Right atrium auricular region (tissue), 2 donors: ENCODE measurements around the gene FCHSD2. TPM values are rescaled to one million over a fixed set of nuclear protein-coding genes. Genes with fewer than 3 reads are reported as not detected.
"Not testable (repeated sequence)": the region's sequence is repeated elsewhere in the genome, so short reads cannot be mapped to it uniquely, and the experiment has no call there.

ENCODE experiments used
- DNase-seq: peaks from one replicate; pipeline ENCODE4 v3.0.0-alpha.2; 2019; ENCODE audit warnings: low spot score
- H3K27ac ChIP-seq, 2 donors: fragments of 200-600 bp; sonication (generic); 1 replicate in 1 of 2; 2 replicates in 1 of 2; pipeline ENCODE4 v1.5.1; 2016 to 2019
- H3K27me3 ChIP-seq, 2 donors: fragments of 200-600 bp; sonication (generic); one replicate each; pipeline versions ENCODE4 v1.5.1 to v1.6.0; 2017 to 2019
- H3K36me3 ChIP-seq: fragments of 200-600 bp; sonication (generic); one replicate; pipeline ENCODE4 v1.5.1; 2016
- H3K4me1 ChIP-seq, 2 donors: fragments of 200-600 bp; sonication (generic); one replicate each; pipeline versions ENCODE4 v1.5.1 to v1.6.0; 2017 to 2019
- H3K4me3 ChIP-seq, 2 donors: fragments of 200-600 bp; sonication (generic); 1 replicate in 1 of 2; 2 replicates in 1 of 2; pipeline ENCODE4 v1.5.1; 2017 to 2019; ENCODE audit warnings: mild to moderate bottlenecking in 1 of 2, moderate library complexity in 1 of 2
- H3K9me3 ChIP-seq, 2 donors: fragments of 200-600 bp; sonication (generic); one replicate each; pipeline ENCODE4 v1.5.1; 2019
- total RNA-seq, 2 donors: library from RNA; depleted of rRNA; stranded (reverse); fragments of >200 nt; gene quantifications; one replicate each; pipeline ENCODE4 v1.1.0, GENCODE V29; 2016
- TF ChIP-seq, protein P1 (sequence below), 2 donors: fragments of 200-600 bp; sonication (generic); IDR thresholded peaks; one replicate each; pipeline ENCODE4 v1.5.1; 2019; ENCODE audit warnings: antibody characterized with exemption in 2 of 2

FCHSD2 gene
- total RNA-seq, 2 donors from 2014 or later = 23.9 to 24.0 TPM

DNA sequence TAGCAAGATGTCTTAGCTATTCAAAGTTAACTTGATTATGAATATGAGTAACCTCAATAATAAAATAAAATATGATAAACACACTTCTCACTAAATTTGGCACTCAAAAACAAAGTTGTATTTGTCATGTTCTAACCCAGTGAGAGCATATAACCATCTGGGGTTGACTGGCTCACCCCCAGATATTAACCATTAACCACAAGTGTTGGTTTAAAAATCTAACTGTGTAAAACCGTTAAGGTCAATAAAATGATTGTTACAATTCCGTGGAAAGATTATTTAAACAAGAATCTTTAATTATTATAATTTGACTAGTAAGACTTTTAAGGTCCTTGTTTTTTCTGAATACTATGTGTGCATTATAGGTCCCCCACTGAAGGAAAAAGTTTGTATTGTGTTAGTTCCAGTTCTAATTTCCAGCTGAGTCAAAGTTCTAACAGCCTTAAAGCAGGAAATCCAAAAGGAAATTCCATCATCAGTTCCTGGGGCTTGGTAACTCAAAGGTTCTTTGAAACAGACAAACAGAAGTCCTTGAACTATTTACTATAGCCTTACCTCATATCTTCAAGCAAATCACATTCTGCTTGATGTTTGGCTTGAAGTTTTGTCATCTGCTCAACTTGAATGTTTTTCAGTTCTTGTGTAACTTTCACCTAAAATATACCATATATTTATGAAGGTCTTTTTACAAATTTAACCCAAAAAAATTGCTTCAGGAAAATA is 2.5 kb downstream of the FCHSD2 start:
- TF ChIP-seq, protein P1, sequence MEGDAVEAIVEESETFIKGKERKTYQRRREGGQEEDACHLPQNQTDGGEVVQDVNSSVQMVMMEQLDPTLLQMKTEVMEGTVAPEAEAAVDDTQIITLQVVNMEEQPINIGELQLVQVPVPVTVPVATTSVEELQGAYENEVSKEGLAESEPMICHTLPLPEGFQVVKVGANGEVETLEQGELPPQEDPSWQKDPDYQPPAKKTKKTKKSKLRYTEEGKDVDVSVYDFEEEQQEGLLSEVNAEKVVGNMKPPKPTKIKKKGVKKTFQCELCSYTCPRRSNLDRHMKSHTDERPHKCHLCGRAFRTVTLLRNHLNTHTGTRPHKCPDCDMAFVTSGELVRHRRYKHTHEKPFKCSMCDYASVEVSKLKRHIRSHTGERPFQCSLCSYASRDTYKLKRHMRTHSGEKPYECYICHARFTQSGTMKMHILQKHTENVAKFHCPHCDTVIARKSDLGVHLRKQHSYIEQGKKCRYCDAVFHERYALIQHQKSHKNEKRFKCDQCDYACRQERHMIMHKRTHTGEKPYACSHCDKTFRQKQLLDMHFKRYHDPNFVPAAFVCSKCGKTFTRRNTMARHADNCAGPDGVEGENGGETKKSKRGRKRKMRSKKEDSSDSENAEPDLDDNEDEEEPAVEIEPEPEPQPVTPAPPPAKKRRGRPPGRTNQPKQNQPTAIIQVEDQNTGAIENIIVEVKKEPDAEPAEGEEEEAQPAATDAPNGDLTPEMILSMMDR (IDR thresholded peaks at IDR 0.05) = no peak
- Histone ChIP-seq H3K4me1 (peaks cover 0 to 54% of the 10 kb centered on the region in 2 donors), H3K27ac (peak overlapping the region; percentile 96 to 98), H3K36me3 (peaks cover 23% of the 10 kb centered on the region), H3K27me3 (no peaks in the 10 kb centered on the region), H3K9me3 (no peaks in the 10 kb centered on the region), H3K4me3 (peak overlapping the region; percentile 91 to 95)
- no peak for DNase-seq

DNA sequence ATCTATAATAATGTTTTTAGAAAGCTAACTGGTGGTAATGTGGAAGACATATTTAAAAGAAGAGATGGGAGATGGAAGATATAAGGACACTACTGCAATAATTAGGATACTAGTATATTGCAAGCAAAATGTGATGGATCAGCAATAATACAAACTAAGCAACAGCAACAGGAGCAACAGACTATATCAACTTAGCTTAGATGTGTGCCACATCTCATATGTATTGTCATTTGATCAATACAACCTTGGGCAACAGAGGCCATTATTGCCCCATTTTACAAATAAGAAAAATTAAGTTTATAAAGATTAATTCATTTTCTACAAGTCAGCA is 4.2 kb downstream of the FCHSD2 start:
- no peak overlapping the region for H3K4me3 ChIP-seq
- TF ChIP-seq, protein P1 (IDR thresholded peaks at IDR 0.05) = no peak
- H3K27me3 ChIP-seq = no peaks in the 10 kb centered on the region
- peaks cover 0 to 42% of the 10 kb centered on the region in 2 donors for H3K4me1 ChIP-seq
- H3K9me3 ChIP-seq = no peaks in the 10 kb centered on the region
- H3K27ac ChIP-seq = no peak overlapping the region
- no peak for DNase-seq
- peaks cover 27% of the 10 kb centered on the region for H3K36me3 ChIP-seq

DNA sequence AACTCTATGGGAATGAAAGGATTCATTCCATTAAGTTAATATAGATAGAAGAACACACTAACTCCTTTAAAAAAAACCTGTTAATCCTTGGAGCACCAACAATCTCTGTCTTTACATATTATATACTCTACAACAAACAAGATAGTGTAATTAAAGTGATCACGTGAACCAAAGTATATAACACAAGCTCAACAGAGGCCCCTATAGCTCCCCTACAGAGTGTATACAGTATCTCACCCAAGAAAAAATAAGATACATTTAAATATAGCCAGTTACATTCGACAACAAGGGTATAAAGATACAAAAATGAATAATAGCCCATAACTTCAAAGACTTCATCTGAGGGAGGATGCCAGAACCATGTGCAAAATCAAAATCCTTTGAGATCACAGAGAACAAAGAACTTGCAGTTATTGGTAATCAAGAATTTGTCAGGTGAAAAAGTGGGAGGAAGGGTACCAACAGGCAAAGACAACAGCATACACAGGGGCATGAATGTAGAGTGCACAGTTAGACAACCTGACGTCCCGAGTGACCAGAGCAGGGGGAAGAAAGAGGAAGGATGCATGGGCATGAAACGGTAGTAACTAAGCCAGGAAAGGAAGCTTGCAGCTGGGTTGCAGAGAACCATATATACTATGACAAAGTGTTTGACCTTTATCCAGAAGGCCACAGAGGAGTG is 4.7 kb downstream of the FCHSD2 start:
- Histone ChIP-seq H3K27me3 (no peaks in the 10 kb centered on the region), H3K27ac (no peak overlapping the region), H3K4me1 (peaks cover 0 to 39% of the 10 kb centered on the region in 2 donors), H3K9me3 (no peaks in the 10 kb centered on the region), H3K4me3 (no peak overlapping the region), H3K36me3 (peaks cover 27% of the 10 kb centered on the region)
- TF ChIP-seq, protein P1 (IDR thresholded peaks at IDR 0.05) = no peak
- DNase-seq = no peak

DNA sequence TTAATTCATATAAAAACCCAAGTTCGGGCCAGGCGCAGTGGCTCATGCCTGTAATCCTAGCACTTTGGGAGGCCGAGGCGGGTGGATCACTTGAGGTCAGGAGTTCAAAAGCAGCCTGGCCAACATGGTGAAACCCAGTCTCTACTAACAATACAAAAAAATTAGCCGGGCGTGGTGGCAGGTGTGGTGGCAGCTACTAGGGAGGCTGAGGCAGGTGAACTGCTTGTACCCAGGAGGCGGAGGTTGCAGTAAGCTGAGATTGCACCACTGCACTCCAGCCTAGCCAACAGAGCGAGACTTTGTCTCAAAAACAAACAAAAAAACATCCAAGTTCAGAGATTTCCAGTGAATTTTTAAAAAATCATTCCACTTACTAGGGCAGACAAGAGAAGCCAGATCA is 5.4 kb downstream of the FCHSD2 start:
- not testable (repeated sequence) for H3K4me3 ChIP-seq, DNase-seq, H3K9me3 ChIP-seq, H3K27ac ChIP-seq, H3K27me3 ChIP-seq
- Histone ChIP-seq H3K36me3 (peaks cover 33% of the 10 kb centered on the region), H3K4me1 (peaks cover 0 to 39% of the 10 kb centered on the region in 2 donors)

DNA sequence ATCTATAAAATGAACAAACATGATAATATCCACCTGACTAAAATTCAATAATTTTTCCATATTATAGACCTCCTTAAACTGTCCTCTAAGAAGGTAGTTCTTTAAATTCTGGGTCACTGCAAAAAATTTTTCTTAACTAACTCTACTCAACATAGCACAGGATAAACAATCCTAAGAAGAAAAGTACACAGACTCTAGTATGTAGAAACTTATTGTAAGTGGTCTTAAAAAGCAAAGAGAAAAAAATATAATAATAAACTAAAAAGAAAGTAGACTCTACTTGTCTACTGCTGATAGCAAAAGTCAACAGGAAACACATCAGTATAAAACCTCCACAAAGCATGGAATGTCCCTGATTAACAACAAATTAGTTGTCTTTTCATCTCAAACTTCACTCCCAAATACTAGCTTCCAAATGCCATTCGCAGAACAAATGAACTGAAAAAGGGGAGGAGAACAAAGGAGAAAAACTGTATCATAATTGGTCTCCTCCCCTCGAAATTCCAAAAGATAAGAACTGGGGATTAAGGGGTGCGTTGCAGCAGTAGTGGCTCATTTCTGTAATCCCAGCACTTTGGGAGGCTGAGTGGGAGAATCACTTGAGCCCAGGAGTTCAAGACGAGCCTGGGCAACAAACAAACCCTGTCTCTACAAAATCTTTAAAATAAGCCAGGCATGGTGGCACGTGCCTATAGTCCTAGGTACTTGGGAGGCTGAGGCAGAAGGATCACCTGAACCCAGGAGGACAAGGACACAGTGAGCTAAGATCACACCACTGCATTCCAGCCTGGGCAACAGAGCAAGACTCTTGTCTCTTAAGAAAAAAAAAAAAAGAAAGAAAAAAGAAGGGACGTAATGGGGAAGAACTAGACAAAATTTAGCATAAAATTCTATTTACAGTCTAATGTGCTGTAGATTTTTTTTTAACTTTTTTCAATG is 6.5 kb downstream of the FCHSD2 start:
- DNase-seq = no peak
- no peaks in the 10 kb centered on the region for H3K9me3 ChIP-seq
- TF ChIP-seq, protein P1 (IDR thresholded peaks at IDR 0.05) = no peak
- H3K27ac ChIP-seq = no peak overlapping the region
- no peaks in the 10 kb centered on the region for H3K27me3 ChIP-seq
- H3K36me3 ChIP-seq = peaks cover 33% of the 10 kb centered on the region
- no peak overlapping the region for H3K4me3 ChIP-seq
- H3K4me1 ChIP-seq = peaks cover 0 to 39% of the 10 kb centered on the region in 2 donors

DNA sequence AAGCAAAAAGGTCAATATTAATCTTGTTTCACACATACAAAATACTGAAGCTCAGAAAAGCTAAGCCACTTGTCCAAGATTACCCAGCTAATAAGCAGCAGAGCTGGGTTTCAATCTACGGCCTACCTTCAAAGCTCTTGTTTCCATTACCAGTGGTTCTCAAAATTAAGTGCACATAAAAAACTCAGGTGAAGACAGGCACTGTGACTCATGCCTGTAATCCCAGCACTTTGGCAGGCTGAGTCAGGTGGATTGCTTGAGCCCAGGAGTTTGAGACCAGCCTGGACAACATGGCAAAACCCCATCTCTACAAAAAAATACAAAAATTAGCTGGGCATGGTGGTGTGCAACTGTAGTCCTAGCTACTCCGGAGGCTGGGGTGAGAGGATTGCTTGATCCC is 9.8 kb downstream of the FCHSD2 start:
- not testable (repeated sequence) for H3K27ac ChIP-seq, H3K9me3 ChIP-seq, H3K4me3 ChIP-seq, H3K27me3 ChIP-seq, DNase-seq
- peaks cover 31% of the 10 kb centered on the region for H3K36me3 ChIP-seq
- H3K4me1 ChIP-seq = peaks cover 0 to 17% of the 10 kb centered on the region in 2 donors
